GM23248 (cell line): Measurements from ENCODE around the gene ATP10A. TPM values are rescaled to one million over a fixed set of nuclear protein-coding genes. Genes with fewer than 3 reads are reported as not detected.
"Not testable (repeated sequence)": the region's sequence is repeated elsewhere in the genome, so short reads cannot be mapped to it uniquely, and the experiment has no call there.

Experiments
- DNase-seq: peaks from one replicate; pipeline ENCODE4 v3.0.0-alpha.2; 2015
- H2AFZ ChIP-seq: fragments of 200-600 bp; sonication (generic); 2 replicates; pipeline ENCODE4 v1.6.1; 2016; ENCODE audit warnings: antibody characterized with exemption
- H3F3A ChIP-seq: fragments of 200-600 bp; sonication (generic); 2 replicates; pipeline ENCODE4 v1.6.1; 2016; ENCODE audit warnings: mild to moderate bottlenecking, antibody characterized with exemption, mixed run types; ENCODE audit not compliant: insufficient read depth
- H3K27ac ChIP-seq: fragments of 200-600 bp; sonication (generic); 2 replicates; pipeline ENCODE4 v1.5.1; 2016; ENCODE audit warnings: mild to moderate bottlenecking
- H3K27me3 ChIP-seq: fragments of 200-600 bp; sonication (generic); replicated peaks from 2 replicates; pipeline ENCODE4 v1.6.1; 2016; ENCODE audit warnings: mild to moderate bottlenecking; ENCODE audit not compliant: insufficient read depth
- H3K36me3 ChIP-seq: fragments of 200-600 bp; sonication (generic); 2 replicates; pipeline ENCODE4 v1.6.1; 2016; ENCODE audit warnings: low read depth, mild to moderate bottlenecking
- H3K4me1 ChIP-seq: fragments of 200-600 bp; sonication (generic); 2 replicates; pipeline ENCODE4 v1.6.1; 2016; ENCODE audit warnings: mild to moderate bottlenecking; ENCODE audit not compliant: insufficient read depth
- H3K4me2 ChIP-seq: fragments of 200-600 bp; sonication (generic); one replicate; pipeline ENCODE4 v1.6.1; 2016; ENCODE audit warnings: mild to moderate bottlenecking; ENCODE audit not compliant: unreplicated experiment
- H3K4me3 ChIP-seq: fragments of 200-600 bp; sonication (generic); 2 replicates; pipeline ENCODE4 v1.5.1; 2016; ENCODE audit warnings: mild to moderate bottlenecking
- H3K79me2 ChIP-seq: fragments of 200-600 bp; sonication (generic); 2 replicates; pipeline ENCODE4 v1.6.1; 2016; ENCODE audit warnings: mild to moderate bottlenecking; ENCODE audit not compliant: insufficient read depth
- H3K9ac ChIP-seq: fragments of 200-600 bp; sonication (generic); 2 replicates; pipeline ENCODE4 v1.6.1; 2016; ENCODE audit warnings: mild to moderate bottlenecking
- H3K9me2 ChIP-seq: fragments of 200-600 bp; sonication (generic); 2 replicates; pipeline ENCODE4 v1.6.1; 2016; ENCODE audit warnings: mixed run types, mild to moderate bottlenecking, moderate library complexity; ENCODE audit not compliant: insufficient read depth
- H3K9me3 ChIP-seq: fragments of 200-600 bp; sonication (generic); one replicate; pipeline ENCODE4 v1.6.1; 2017; ENCODE audit warnings: low read depth
- H4K20me1 ChIP-seq: fragments of 200-600 bp; sonication (generic); 2 replicates; pipeline ENCODE4 v1.6.0; 2016; ENCODE audit not compliant: insufficient read depth
- EZH2 ChIP-seq: fragments of 200-600 bp; sonication (generic); IDR thresholded peaks from 2 replicates; pipeline ENCODE4 v1.6.1; 2018; ENCODE audit warnings: antibody characterized with exemption, mild to moderate bottlenecking; ENCODE audit not compliant: insufficient read depth, poor library complexity, severe bottlenecking
- EZH2phosphoT487 ChIP-seq: fragments of 200-600 bp; sonication (generic); IDR thresholded peaks from 2 replicates; pipeline ENCODE4 v1.6.1; 2018; ENCODE audit warnings: antibody characterized with exemption, moderate library complexity, mild to moderate bottlenecking, low read depth; ENCODE audit not compliant: insufficient read depth
- WGBS, 2 experiments: methylation state at CpG; one replicate each; pipeline ENCODE4 v1.1.6; 2015 to 2017; ENCODE audit warnings: low lambda C conversion rate in 2 of 2, low coverage in 1 of 2; ENCODE audit errors: missing lambda C conversion rate in 2 of 2; 5-methylcytosine and 5-hydroxymethylcytosine counted together
- in situ Hi-C: fragments of 300-500 bp; cut with MboI; formaldehyde crosslinking; loops from 2 replicates; pipeline ENCODE4 v1.15.0; 2020
- microRNA-seq: library from miRNA; unstranded; fragments of <30 nt; microRNA quantifications from one replicate; pipeline ENCODE4, GENCODE V29; 2016; ENCODE audit warnings: borderline number of aligned reads
- polyA plus RNA-seq: library from polyadenylated mRNA; unstranded; fragments of >200 nt; fragmentation: Nextera tagmentation; extraction: Ambion mirVana; gene quantifications from 2 replicates; pipeline ENCODE4 v1.2.1, GENCODE V29; 2016
- small RNA-seq: library from RNA; depleted of rRNA; stranded (forward); fragments of <200 nt; gene quantifications from one replicate; pipeline ENCODE3, GENCODE V24; 2014; ENCODE audit warnings: low read depth, low replicate concordance
- total RNA-seq: library from RNA; depleted of rRNA; stranded (reverse); fragments of >200 nt; shearing (Covaris generic); gene quantifications from 2 replicates; pipeline ENCODE4 v1.2.3, GENCODE V29; 2014

The ATP10A gene
- total and polyA plus RNA-seq, 2 experiments from 2014 or later: 20.4 to 64.1 TPM

DNA sequence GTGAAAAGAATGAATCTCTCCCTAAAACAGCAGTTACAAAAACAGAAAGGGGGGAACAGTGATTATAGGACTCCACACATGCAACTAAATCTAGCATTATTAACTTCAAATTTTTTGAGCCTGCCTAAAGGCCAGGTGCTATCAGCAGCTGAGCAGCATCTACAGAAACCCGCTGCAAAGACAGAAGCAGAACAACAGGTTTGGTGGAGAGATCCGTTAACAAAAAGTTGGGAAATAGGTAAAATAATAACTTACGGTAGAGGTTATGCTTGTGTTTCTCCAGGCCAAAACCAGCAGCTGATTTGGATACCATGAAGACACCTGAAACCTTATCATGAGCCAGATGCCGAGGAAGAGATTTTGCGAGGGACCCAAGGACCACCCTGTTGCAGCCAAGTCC, 222.7 kb downstream of the ATP10A start:
- WGBS, 2 experiments: 61 to 70% methylated on average over 5 of the region's 5 CpGs
- no peak overlapping the region for H3K4me2 ChIP-seq
- H3K36me3 ChIP-seq: no peaks in the 10 kb centered on the region

DNA sequence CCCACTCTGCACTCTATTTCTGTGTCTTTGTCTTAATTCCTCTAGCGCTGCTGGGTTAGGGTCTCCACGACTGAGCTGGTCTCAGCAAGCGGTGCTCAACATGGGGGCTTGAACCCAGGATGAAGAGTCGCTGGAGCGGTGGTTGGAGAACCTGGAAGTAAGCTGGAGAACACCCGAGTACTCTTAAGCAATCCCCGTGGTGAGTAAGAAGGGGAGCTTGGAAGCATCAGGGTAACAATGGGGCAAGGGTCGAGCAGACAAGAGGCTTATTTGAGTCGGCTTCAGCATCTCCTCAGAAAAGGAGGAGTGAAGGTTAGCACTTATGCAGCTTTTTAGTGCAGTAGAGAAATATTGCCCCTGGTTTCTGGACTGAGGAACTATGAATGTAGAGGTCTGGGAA, 226.6 kb downstream of the ATP10A start:
- H3K9me3 ChIP-seq, H3K4me3 ChIP-seq, in situ Hi-C loops, H3K9ac ChIP-seq, DNase-seq, H4K20me1 ChIP-seq, H3K4me2 ChIP-seq, H3K36me3 ChIP-seq, H3F3A ChIP-seq, H3K79me2 ChIP-seq, H2AFZ ChIP-seq, H3K27ac ChIP-seq, H3K4me1 ChIP-seq, H3K27me3 ChIP-seq, H3K9me2 ChIP-seq: not testable (repeated sequence)
- 66 to 73% methylated on average over 9 of the region's 9 CpGs for WGBS, 2 experiments

More for the DNA sequence above, 222.7 kb downstream of the ATP10A start:
- no peak overlapping the region for H3K4me3 ChIP-seq
- no peaks in the 10 kb centered on the region for H3K4me1 ChIP-seq
- H4K20me1 ChIP-seq: no peaks in the 10 kb centered on the region
- H2AFZ ChIP-seq: no peak overlapping the region
- DNase-seq: no peak
- no peaks in the 10 kb centered on the region for H3K27me3 ChIP-seq
- in situ Hi-C loops: no loop called here
- H3K9me2 ChIP-seq: no peaks in the 10 kb centered on the region
- H3K9me3 ChIP-seq: no peaks in the 10 kb centered on the region
- no peak for TF ChIP-seq EZH2
- TF ChIP-seq EZH2phosphoT487: no peak
- no peak overlapping the region for H3K9ac ChIP-seq
- H3K27ac ChIP-seq: no peak overlapping the region
- no peaks in the 10 kb centered on the region for H3F3A ChIP-seq
- no peaks in the 10 kb centered on the region for H3K79me2 ChIP-seq

DNA sequence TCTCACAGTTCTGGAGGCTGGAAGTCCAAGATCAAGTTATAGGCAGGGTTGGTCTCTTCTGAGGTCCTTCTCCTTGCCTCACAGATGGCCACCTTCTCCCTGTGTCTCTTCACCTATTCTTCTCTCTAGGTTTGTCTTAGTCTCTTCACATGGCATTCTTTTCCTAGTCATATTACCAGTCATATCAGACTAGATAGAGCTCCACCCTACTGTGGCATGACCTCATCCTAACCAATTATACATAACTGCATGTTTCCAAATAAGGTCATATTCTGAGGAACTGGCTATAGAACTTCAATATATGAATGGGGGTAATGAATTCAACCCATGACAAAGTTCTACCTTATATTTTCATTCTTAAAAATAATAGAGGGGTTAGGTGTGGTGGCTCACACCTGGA, 227.9 kb downstream of the ATP10A start:
- Histone ChIP-seq H3F3A (no peaks in the 10 kb centered on the region), H3K79me2 (no peaks in the 10 kb centered on the region), H3K4me1 (no peaks in the 10 kb centered on the region), H3K27me3 (no peaks in the 10 kb centered on the region), H3K36me3 (no peaks in the 10 kb centered on the region), H3K4me3 (no peak overlapping the region), H4K20me1 (no peaks in the 10 kb centered on the region), H3K4me2 (no peak overlapping the region), H3K27ac (no peak overlapping the region), H3K9ac (no peak overlapping the region), H3K9me3 (no peaks in the 10 kb centered on the region), H2AFZ (no peak overlapping the region), H3K9me2 (no peaks in the 10 kb centered on the region)
- in situ Hi-C loops: no loop called here
- TF ChIP-seq EZH2phosphoT487: no peak
- TF ChIP-seq EZH2: no peak
- DNase-seq: peak; percentile 44

DNA sequence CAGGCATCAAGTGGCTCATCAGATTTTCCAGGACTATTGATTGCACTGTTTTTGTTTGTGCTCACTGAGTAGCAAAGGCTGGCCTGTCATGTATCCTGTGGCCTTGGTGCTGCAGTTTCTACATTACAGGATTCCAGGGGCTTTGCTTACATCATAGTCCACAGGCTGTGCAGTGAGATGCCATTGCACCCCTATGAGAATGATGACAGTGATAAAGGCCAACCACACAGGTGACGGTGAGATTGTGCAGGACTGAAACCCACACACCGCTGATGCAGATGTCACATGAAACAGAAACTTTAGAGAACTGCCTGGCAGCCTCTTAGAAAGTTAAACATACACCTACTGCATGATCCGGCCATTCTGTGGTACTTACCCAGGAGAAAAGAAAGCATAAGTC, 229.3 kb downstream of the ATP10A start:
- in situ Hi-C loops: no loop called here

DNA sequence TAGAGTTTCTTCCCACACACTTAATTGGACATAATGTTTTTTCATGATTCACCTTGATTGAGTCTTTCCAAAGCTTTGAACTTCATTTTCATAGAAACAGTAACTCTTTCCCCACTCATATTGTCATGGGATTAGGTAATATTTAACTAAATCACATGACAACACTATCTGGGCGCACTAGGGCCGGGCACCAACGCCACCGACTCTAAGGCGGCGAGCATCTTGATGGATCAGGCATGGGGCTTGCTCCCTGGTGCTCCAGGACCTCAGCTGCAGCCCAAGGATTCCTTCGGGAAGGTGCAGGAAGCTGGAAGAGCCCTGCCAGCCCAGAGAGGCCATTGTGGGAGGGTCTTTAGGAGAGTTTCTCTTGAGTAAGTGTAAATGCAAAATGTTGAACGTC, 231.2 kb downstream of the ATP10A start:
- WGBS, 2 experiments: 80 to 82% methylated on average over 8 of the region's 8 CpGs
- Histone ChIP-seq H3K4me3 (no peak overlapping the region), H3K27me3 (no peaks in the 10 kb centered on the region), H3F3A (no peaks in the 10 kb centered on the region), H3K36me3 (no peaks in the 10 kb centered on the region), H3K27ac (no peak overlapping the region), H3K9ac (no peak overlapping the region), H2AFZ (no peak overlapping the region), H3K4me2 (no peak overlapping the region), H3K9me2 (no peaks in the 10 kb centered on the region), H4K20me1 (no peaks in the 10 kb centered on the region), H3K9me3 (no peaks in the 10 kb centered on the region), H3K4me1 (no peaks in the 10 kb centered on the region), H3K79me2 (no peaks in the 10 kb centered on the region)
- in situ Hi-C loops: no loop called here
- no peak for TF ChIP-seq EZH2
- no peak for TF ChIP-seq EZH2phosphoT487
- DNase-seq: no peak

More for the DNA sequence above, 229.3 kb downstream of the ATP10A start:
- Histone ChIP-seq H3K9me3 (no peaks in the 10 kb centered on the region), H3K79me2 (no peaks in the 10 kb centered on the region), H3K9ac (no peak overlapping the region), H2AFZ (no peak overlapping the region), H3K36me3 (no peaks in the 10 kb centered on the region), H3F3A (no peaks in the 10 kb centered on the region), H3K9me2 (no peaks in the 10 kb centered on the region), H4K20me1 (no peaks in the 10 kb centered on the region), H3K4me2 (no peak overlapping the region), H3K4me3 (no peak overlapping the region), H3K27me3 (no peaks in the 10 kb centered on the region), H3K4me1 (no peaks in the 10 kb centered on the region), H3K27ac (no peak overlapping the region)
- TF ChIP-seq EZH2: no peak
- no peak for TF ChIP-seq EZH2phosphoT487
- DNase-seq: no peak
- 50 to 69% methylated on average over 2 to 3 of the region's 3 CpGs for WGBS, 2 experiments

Small RNAs within 50 kb of the gene (microRNA-seq; reads per million reads assigned to microRNA genes)
- gene MIR4715: not detected

Small RNAs within 50 kb of the gene (small RNA-seq; reads per million reads assigned to genes)
- gene MIR4715 (not detected), gene RNA5SP390 (not detected)
